ENCODE measurements around the gene KCNAB2. TPM values are rescaled to one million over a fixed set of nuclear protein-coding genes. Genes with fewer than 3 reads are reported as not detected.

Gene KCNAB2
- total RNA-seq (2014; rRNA removed; shearing (Covaris generic)), result 4.7 and 14.4 TPM in 2 replicates

- no peak for DNase-seq (ENCODE audit: low spot score)
Observed at GRCh38 chr1:6045561-6045960, at the start of gene KCNAB2. Gene KCNAB2, plus strand, starts transcription at chr1:6045888. Its CDS starts 5,649 bp downstream, at chr1:6051537.

- no peak for DNase-seq (ENCODE audit: low spot score)
Observed at GRCh38 chr1:5996641-5997270, 48.9 kb upstream of the KCNAB2 start.

GRCh38 chr1:5997316-5997715 lies 48.4 kb upstream of the KCNAB2 start:
- DNase-seq (ENCODE audit: low spot score), result no peak

- DNase-seq (ENCODE audit: low spot score), result no peak
Observed at GRCh38 chr1:5998051-5998905, 47.4 kb upstream of the KCNAB2 start.

GRCh38 chr1:5998906-5999301 lies 46.8 kb upstream of the KCNAB2 start:
- no peak for DNase-seq (ENCODE audit: low spot score)

GRCh38 chr1:5999711-6000443 lies 45.8 kb upstream of the KCNAB2 start:
- no peak for DNase-seq (ENCODE audit: low spot score)

GRCh38 chr1:6000444-6001288 lies 45.0 kb upstream of the KCNAB2 start:
- no peak for DNase-seq (ENCODE audit: low spot score)

- no peak for DNase-seq (ENCODE audit: low spot score)
Observed at GRCh38 chr1:6001992-6002576, 43.6 kb upstream of the KCNAB2 start.

GRCh38 chr1:6002714-6003501 lies 42.8 kb upstream of the KCNAB2 start:
- no peak for DNase-seq (ENCODE audit: low spot score)

GRCh38 chr1:6003568-6004411 lies 41.9 kb upstream of the KCNAB2 start:
- DNase-seq (ENCODE audit: low spot score), result no peak

- no peak for DNase-seq (ENCODE audit: low spot score)
Observed at GRCh38 chr1:6004412-6005123, 41.1 kb upstream of the KCNAB2 start.

- no peak for DNase-seq (ENCODE audit: low spot score)
Observed at GRCh38 chr1:6005276-6005917, 40.3 kb upstream of the KCNAB2 start.

- no peak for DNase-seq (ENCODE audit: low spot score)
Observed at GRCh38 chr1:6006882-6007281, 38.8 kb upstream of the KCNAB2 start.

- no peak for DNase-seq (ENCODE audit: low spot score)
Observed at GRCh38 chr1:6007318-6008083, 38.2 kb upstream of the KCNAB2 start.

GRCh38 chr1:6008084-6008415 lies 37.6 kb upstream of the KCNAB2 start:
- DNase-seq (ENCODE audit: low spot score), result no peak

GRCh38 chr1:6008696-6009095 lies 37.0 kb upstream of the KCNAB2 start:
- DNase-seq (ENCODE audit: low spot score), result no peak

Data from A172 (cell line).